NCI-H1417 (cell line): ENCODE measurements around the gene CAMTA1.
"Not testable (repeated sequence)": the region's sequence is repeated elsewhere in the genome, so short reads cannot be mapped to it uniquely, and the experiment has no call there.

ENCODE experiments used
- DNase-seq, 3 experiments: peaks; one replicate each; lab custom pipeline; 2025; lab: John Stamatoyannopoulos, UW

CAMTA1 gene

DNA sequence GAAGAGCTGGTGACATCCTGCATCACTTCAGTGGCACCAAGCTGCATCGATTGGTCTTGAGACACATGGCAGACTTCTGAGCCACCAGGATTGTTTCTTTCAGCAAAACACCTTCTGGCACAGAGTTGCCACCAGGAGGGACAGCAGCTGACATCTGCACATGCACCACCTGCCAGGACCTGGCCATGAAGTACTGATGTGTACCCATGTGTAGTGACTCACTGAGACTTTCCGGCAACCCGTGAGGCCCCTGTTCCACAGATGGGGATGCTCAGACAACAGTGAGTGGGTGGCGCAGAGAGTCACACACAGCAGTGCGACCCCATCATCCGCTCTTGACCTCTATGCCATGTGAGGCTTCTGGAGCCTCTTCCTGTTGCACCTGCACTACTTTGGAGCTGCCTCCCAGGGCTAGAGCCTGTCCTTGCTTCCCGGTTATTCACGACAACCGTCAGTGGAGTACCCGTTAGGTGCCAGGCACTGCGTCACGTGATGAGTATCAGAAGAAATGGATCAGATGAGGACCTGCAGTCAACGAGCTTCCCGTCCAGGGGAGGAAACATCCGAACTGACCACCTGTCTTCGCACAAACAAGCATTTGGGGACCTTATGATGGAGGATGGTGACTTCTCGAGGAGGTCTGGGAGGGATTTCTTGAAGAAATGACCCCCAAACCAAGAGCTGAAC is 905.4 kb downstream of the CAMTA1 start:
- no peak for DNase-seq

DNA sequence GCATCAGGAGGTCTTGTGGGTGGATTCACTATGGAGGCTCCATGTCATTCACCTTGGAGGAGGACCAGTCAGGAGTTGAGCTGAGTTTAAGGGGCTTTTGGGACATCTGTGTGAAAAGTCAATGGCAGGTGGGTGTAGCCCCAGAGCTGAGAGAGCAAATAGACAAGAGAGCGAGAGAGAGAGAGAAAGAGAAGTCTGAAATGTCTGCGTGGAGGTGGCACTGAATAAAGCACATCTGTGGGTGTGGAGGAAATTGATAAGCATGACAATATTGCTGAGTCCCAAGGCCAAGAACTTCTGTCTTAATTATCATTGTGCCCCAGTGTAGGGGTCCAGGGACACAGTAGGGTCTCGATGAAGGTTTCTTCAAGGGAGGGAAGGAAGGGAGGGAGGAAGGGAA is 906.3 kb downstream of the CAMTA1 start:
- no peak for DNase-seq

DNA sequence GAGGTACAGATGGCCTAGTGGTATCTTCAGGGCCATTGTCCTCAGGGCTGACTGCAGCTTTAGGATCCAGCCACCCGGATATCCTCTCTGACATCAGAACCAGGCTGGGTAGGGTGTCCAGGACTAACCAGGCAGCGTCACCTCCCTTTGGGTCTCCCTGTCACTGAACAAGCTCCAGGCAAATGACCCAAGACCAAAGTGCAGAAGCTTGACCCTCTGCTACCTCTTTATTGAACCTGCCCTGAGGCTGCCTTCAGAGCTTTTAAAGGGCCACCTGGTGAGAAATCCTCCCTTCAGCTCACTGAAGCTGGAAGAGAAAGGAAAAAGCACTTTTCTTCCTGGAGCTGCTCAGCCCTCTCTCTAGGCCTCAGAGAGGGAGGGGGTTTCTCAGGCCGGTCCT is 906.8 kb downstream of the CAMTA1 start:
- DNase-seq = no peak

DNA sequence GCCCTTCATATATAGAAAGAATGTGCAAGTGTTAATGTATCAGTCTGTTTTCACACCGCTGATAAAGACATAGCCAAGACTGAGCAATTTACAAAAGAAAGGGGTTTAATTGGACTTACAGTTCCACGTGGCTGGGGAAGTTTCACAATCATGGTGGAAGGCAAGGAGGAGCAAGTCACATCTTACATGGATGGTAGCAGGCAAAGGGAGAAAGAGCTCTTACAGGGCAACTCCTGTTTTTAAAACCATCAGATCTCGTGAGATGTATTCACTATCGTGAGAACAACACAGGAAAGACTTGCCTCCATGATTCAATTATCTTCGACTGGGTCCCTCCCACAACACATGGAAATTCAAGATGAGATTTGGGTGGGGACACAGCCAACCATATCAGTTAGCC is 907.8 kb downstream of the CAMTA1 start:
- not testable (repeated sequence) for DNase-seq

- DNase-seq = no peak
These were observed 908.4 kb downstream of the CAMTA1 start for GRCh38 chr1:7693662-7694061.

- peak in 1 of 3 experiments; percentile 43 for DNase-seq
These were observed 909.6 kb downstream of the CAMTA1 start for GRCh38 chr1:7694600-7695496.

DNA sequence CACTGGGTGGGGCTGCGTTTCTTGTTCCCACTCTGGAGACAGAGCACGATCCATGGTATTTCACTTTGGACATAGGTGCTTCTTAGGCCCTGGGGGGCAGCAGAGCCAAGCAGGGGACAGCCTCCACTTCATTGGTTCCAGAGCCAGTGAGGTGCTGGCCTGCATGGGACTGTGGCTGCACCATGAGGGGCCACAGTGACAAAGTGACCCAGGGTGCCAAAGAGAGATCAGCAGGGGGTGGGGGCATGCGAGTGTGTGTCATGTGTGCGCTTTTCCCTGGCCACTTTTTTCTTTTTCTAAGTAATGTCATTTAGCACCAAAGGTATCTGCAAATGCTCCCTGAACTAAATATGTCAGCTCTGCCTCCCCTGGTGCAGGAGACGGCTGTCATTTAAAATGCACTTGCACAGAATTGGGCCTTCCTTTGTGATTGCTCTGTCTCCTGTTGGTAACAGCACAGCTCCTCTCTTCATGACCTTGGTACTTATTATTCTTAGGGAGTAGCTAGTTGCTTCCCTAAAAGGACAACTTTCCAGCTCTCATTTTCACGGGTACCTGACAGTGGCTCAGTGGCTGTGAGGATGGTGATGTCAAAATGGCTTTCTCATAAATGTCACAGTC is 910.4 kb downstream of the CAMTA1 start:
- DNase-seq = no peak

DNA sequence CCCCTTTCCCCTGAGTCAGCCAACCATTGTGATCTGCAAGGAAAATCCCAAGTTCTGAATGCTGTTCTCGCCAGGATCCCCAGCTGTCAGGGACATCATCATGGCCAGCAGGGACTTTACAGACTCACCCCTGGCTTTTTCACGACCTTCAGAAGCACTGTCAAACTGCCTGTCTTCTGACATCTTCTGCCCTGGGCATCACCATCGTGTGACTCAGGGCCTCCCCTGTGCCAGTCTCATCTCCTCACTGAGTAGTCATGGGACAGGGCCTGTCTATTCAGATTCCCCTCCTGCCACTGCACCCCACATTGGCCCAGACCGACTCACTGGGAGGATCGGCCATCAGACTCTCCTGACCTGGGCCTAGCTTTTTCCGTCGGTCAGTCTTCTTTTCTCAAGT is 913.4 kb downstream of the CAMTA1 start:
- no peak for DNase-seq

DNA sequence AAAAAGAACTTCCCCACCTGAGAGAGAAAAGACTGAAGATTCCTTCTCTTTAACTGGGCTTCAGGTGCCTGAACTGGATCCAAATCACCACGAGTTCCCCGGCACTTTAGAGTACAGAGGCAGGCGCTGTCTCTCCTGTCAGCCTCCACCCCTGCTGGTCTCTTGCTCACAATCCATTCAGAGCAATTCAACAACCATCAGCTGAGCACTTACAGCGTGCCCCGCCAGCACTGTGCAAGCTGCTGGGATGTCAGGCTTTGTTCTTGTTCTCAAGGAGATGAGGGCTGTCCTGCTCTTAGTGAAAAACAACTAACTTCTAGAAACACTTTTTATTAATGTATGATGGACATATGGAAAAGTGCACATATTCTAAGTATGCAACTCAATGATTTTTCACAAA is 917.1 kb downstream of the CAMTA1 start:
- DNase-seq = peak in 2 of 3 experiments; percentile 49 to 62

DNA sequence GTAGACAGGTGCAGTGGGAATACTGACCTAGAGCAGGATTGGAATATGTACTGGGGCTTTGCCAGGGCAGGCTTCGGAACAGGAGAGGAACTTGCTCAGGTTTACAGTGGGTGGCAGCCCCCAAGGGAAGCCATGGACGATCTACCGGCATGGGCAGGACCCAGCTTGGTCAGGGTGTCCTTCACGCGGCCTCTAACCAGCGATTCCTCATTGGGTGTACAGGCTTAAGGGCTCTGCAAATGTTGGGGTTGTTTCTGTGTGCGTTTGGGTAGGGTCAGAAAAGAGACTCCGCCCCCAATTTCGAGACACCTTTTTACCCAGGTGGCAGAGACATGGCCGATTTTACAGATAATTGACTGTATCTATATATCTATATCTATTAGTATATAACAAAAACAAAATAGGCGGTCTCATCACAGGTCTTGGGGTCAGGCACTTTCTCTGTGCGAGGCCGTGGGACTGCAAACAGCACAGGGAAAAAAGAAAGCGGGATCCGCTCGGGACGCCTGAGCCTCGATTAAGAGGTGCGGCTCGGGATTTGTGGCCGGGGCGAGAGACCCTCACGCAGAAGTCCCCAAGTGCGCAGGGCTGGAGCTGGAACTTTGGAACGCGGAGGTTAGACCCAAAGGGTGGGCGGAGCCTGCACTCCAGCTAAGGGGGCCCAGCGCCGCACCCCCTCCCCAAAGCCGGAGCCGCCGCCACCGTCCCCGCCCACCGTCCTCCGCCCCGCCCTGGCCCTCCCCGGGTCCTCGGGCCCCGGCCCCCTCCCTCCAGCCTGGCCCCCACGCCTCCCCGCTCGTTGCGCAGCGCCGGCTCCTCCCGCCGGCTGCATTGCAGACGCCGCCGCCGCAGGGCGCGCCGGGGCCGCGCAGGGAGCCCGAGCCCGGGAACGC is 918.3 kb downstream of the CAMTA1 start:
- DNase-seq = peak; percentile 11 to 57 (median 52)

- DNase-seq = peak; percentile 92 to 94 (median 93)
These were observed 919.2 kb downstream of the CAMTA1 start for GRCh38 chr1:7704214-7705047.

- DNase-seq = peak in 2 of 3 experiments; percentile 7 to 24
These were observed 920.0 kb downstream of the CAMTA1 start for GRCh38 chr1:7705048-7705907.

DNA sequence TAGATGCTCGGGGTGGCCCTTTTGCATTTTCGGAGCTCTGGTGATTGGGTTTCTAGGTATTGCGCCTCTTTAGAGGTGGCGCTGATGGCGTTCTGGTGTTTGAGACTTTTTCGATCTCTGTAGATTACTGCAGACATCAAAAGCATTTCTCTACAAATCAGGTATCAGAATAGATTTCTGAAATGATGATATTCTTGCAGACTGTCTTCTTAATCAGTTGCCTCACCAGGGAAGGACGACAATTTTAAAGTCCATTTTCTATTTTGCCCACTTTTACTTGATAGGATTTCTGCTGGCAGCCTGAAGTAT is 920.6 kb downstream of the CAMTA1 start:
- no peak for DNase-seq

DNA sequence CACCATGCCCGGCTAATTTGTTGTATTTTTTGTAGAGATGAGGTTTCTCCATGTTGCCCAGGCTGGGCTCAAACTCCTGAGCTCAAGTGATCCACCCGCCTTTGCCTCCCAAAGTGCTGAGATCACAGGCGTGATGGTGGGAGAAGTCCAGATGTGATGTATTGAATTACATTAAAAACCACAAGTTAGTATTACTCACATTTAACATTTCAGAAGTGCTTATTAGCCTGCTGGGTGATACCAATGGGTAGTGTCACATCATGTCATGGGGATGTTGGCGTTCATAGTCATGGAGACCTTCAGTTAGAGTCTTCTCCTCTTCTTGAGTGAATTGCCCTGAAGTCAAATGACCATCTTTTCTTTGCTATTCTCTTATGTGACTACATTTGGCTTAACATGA is 922.3 kb downstream of the CAMTA1 start:
- no peak for DNase-seq

GRCh38 chr1:7708065-7708464 is 922.8 kb downstream of the CAMTA1 start:
- DNase-seq = not testable (repeated sequence)

- no peak for DNase-seq
These were observed 925.6 kb downstream of the CAMTA1 start for GRCh38 chr1:7710859-7711258.

- no peak for DNase-seq
These were observed 927.6 kb downstream of the CAMTA1 start for GRCh38 chr1:7712731-7713323.

DNA sequence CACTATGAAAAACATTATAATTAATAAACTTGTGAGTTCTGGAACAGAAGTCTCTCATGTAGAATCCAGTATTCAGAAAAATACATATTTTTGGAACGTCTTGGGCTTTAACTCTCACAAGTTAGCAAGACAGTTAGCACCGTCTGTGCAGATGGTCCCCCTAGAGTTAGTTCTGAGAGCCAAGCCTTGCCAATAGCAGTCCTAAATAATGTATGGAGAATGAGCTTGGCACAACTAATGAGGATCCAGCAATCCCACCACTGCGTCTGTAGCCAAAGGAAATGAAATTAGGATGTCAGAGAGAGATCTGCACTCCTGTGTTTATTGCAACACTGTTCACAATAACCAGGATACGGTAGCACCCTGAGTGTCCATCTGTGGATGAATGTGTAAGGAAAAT is 931.3 kb downstream of the CAMTA1 start:
- DNase-seq = no peak

DNA sequence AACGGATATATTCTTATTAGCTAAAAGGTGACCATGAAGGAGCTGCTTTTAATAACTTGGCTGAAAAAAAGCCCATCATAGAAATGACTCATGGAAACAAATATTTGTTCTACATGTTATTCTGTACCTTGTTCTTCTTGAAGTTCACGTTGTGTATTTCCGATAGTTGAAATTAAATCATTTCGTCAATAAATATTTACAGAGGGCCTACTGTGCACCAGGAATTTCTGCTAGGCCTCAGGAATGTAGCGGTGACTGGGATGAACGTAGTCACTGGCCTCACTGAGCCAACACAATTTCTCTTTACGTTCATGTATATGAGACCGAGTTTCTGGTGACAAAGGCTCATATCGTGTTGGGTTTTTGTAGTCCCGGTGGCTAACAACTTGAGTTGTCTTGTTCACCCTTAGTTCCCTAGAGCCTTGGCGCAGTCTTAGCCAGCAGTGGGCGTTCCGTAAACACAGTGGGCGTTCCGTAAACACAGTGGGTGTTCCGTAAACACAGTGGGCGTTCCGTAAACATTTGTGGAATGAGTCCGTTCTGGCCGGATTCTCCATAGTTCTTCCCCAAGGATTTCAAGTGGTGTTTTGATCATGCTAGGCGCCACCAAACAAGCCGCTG is 932.6 kb downstream of the CAMTA1 start:
- no peak for DNase-seq
